GM12878 (cell line): ENCODE measurements around the gene MITF.

Source experiments
- HDAC2 ChIP-seq: fragments of 200-600 bp; sonication (generic); IDR thresholded peaks from 2 replicates; pipeline ENCODE4 v1.6.1; 2017
- RAD21 ChIP-seq: IDR thresholded peaks from 2 replicates; pipeline ENCODE4 v1.6.1; 2011; ENCODE audit warnings: mild to moderate bottlenecking, low read depth, low read length, moderate library complexity; ENCODE audit not compliant: insufficient read depth
- RB1 ChIP-seq: fragments of 450-650 bp; formaldehyde crosslinking; IDR thresholded peaks from 2 replicates; pipeline ENCODE4 v1.6.1; 2017; ENCODE audit warnings: mild to moderate bottlenecking, borderline replicate concordance
- TF ChIP-seq, protein P1 (sequence below), 3 experiments: IDR thresholded peaks in 2 of 3; conservative IDR thresholded peaks in 1 of 3; 2 replicates each; pipeline ENCODE4 v1.5.1; 2011; ENCODE audit warnings: low read depth in 3 of 3, low read length in 3 of 3, mild to moderate bottlenecking in 3 of 3, control low read depth in 2 of 3, moderate library complexity in 2 of 3, inconsistent platforms in 1 of 3, mixed read lengths in 1 of 3; ENCODE audit not compliant: control insufficient read depth in 2 of 3, insufficient read depth in 1 of 3; ENCODE audit errors: extremely low read depth in 1 of 3
- TF ChIP-seq, protein P2 (sequence below): IDR thresholded peaks from 2 replicates; pipeline ENCODE4 v1.6.1; 2012; ENCODE audit warnings: low read length, inconsistent platforms

DNA sequence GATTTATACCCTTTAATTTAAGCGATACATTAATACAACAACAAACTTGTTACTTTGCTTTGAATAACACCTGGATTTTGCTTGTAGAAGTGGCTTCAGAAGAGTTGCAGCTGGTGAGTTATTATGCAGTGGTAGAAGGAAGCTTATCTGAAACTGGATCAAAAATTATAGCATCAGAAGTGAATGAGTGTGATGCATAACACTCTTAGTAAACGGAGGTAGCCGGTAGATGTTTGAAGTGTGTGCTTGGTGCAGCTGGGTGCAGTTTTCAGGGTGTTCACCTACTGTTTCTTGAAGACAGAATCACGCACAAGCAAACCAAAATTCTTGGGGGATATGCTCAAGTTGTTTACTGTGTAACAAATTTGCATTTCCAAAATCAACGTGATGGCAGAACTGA, 103.1 kb downstream of the MITF start:
- TF ChIP-seq, protein P1, sequence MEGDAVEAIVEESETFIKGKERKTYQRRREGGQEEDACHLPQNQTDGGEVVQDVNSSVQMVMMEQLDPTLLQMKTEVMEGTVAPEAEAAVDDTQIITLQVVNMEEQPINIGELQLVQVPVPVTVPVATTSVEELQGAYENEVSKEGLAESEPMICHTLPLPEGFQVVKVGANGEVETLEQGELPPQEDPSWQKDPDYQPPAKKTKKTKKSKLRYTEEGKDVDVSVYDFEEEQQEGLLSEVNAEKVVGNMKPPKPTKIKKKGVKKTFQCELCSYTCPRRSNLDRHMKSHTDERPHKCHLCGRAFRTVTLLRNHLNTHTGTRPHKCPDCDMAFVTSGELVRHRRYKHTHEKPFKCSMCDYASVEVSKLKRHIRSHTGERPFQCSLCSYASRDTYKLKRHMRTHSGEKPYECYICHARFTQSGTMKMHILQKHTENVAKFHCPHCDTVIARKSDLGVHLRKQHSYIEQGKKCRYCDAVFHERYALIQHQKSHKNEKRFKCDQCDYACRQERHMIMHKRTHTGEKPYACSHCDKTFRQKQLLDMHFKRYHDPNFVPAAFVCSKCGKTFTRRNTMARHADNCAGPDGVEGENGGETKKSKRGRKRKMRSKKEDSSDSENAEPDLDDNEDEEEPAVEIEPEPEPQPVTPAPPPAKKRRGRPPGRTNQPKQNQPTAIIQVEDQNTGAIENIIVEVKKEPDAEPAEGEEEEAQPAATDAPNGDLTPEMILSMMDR (IDR thresholded peaks at IDR 0.05 in 2 of 3, conservative IDR thresholded peaks at IDR 0.05 in 1 of 3; ENCODE audit: control insufficient read depth in 2 of 3, extremely low read depth in 1 of 3, insufficient read depth in 1 of 3, low read depth in 3 of 3, low read length in 3 of 3) = no peak
- TF ChIP-seq RB1 = no peak
- no peak for TF ChIP-seq HDAC2
- TF ChIP-seq RAD21 = no peak
- TF ChIP-seq, protein P2, sequence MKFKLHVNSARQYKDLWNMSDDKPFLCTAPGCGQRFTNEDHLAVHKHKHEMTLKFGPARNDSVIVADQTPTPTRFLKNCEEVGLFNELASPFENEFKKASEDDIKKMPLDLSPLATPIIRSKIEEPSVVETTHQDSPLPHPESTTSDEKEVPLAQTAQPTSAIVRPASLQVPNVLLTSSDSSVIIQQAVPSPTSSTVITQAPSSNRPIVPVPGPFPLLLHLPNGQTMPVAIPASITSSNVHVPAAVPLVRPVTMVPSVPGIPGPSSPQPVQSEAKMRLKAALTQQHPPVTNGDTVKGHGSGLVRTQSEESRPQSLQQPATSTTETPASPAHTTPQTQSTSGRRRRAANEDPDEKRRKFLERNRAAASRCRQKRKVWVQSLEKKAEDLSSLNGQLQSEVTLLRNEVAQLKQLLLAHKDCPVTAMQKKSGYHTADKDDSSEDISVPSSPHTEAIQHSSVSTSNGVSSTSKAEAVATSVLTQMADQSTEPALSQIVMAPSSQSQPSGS = no peak
